GM21723 (cell line): ENCODE measurements around the gene ISCA1.

Experiments used
- ATAC-seq: cut with Tn5 transposase; IDR thresholded peaks from one replicate; pipeline ENCODE4 v1.9.1; 2021; ENCODE audit warnings: mild to moderate bottlenecking, moderate library complexity; ENCODE audit not compliant: unreplicated experiment

Gene ISCA1

DNA sequence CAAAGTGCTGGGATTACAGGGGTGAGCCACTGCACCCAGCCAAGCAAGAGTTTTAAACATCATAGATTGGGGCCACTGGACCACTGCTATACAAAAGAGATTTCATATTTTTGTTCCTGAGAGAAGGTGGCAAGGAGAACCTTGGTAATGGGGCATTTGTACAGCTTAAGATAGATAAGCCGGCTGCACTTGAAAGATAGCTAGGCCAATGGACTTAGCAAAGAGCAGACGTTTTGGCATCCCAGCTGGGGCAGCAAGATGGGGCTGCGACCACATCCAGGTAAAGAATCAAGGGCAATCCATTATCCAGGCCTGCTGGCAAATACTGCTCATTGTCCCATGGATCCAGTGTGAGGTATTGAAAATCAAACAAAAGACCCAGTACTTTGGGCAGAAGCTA lies 3.9 kb upstream of the ISCA1 start:
- no peak for ATAC-seq

DNA sequence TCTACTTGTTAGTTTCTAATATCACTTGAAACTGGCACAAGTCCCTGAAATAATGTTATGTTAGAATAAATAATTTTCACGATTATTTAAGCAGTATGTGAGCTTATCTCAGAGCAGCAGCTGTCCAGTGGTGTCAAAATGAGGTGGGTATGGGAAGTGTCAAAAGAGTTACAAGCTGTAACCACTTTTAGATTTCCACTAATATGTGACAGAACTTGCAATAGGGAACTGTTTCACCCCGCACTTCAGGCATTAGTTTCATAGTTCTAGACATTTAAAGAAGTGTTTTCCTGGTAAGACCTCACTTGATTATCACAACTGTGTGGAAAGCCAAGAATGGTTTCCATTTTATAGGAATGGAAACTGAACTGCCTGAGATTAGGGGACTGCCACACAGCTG lies 2.9 kb upstream of the ISCA1 start:
- ATAC-seq, result no peak

DNA sequence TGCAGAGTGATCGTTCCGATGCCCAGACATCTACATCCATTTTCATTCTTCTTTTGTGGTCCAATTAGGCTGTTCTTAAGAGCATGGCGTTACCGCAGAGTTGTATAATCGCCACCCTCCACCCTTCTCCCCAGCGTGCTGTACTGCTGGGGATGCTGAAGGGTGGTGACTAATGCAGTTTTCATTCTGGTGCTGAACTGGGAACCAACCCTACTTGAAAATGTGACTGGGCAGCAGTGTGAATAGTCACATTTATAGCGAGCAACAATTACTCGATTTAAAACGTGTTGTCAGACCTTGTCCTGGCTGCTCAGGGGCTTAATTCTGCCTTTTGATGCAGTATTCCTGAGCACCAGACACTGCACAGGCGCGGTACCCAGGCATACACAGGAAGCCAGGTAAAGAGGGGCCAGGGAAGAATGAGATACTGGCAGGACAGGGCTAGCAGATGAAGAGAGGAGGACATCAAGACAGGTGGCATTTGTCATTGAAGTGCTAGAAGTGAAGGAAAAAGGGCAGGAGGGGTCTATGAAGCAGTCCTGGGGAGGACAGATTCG lies 719 bp upstream of the ISCA1 start:
- ATAC-seq, result peak; percentile 19

DNA sequence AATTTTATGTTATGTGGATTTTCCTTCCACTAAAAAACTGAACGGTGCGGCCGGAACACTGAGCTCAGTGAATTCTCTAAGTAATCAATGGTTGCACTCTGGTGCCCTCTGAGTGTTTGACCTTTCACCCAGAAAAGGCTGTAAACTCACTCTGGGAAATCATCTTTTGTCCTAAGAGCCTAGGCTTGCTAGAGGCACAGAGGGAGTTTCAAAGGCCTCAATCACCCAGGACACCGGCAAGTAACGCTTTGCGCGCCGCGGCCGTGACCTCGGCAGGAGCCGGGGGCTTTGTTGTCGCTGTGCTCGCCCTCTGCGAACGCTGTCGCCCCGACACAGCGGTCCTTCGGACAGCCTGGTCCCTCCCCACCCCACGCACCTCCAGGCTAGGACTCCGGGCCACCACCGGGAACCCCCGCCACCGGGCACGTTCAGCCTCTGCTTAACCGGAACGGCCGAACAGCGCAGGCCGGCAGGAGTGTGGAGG lies 703 bp downstream of the ISCA1 start:
- ATAC-seq, result peak; percentile 32

DNA sequence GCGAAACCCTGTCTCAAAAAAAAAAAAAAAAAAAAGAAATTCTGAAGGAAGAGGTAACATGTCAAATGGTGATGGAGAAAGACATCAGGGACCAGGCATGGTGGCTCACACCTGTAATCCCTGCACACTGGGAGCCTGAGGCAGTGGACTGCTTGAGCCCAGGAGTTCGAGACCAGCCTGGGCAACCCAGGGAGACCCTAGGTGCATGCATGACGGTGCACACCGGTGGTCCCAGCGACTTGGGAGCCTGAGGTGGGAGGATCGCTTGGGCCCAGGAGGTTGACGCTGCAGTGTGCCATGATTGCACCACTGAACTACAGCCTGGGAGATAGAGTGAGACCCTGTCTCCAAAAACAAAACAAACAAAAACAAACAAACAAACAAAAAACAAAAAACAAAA lies 1.8 kb downstream of the ISCA1 start:
- ATAC-seq, result no peak

DNA sequence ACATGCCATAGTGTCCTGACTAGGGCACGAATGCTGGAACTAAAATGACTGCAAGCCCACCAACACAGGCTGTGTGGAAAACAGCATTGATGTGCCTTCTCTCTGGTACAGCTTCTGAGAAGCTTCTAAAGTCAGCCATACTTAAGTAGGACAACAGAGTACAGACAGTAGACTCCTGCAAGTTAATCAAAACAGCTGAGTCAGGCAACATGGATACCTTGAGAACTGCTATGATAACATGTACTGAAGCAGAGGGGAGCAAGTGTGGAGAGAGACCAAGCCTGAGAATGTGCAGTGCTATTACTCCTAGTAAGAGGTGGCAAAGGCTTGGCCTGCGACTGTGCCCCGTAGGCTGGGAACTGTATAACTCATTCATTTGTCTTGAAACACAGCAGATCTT lies 2.5 kb downstream of the ISCA1 start:
- no peak for ATAC-seq

DNA sequence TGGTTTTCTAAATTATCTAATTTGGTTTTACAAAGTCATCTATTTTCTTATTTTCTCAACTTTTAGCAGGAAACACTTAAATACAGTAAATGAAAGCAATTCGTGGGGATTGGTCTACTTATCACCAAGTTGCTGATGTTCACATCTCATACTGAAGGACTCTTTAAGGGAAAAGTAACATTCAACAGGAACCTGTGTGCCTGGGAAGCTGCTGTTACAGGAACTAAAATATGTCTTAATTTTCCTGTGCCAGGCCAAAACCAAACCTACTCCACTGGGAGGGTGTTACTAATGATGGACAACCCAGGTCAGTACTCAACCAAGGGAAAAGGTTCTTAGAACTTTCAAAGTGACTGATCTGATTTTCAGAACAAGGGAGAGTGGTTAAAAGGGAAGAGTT lies 5.3 kb downstream of the ISCA1 start:
- no peak for ATAC-seq

DNA sequence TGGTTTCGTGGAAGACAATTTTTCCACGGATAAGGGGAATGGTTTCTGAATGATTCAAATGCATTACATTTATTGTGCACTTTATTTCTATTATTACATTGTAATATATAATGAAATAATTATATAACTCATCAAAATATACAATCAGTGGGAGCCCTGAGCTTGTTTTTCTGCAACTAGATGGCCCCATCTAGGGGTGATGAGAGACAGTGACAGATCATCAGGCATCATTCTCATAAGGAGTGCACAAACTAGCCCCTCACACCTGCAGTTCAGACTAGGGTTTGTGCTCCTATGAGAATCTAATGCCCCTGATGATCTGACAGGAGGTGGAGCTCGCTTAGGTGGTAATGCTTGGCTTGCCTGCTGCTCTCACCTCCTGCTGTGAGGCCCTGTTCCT lies 6.4 kb downstream of the ISCA1 start:
- ATAC-seq, result no peak

DNA sequence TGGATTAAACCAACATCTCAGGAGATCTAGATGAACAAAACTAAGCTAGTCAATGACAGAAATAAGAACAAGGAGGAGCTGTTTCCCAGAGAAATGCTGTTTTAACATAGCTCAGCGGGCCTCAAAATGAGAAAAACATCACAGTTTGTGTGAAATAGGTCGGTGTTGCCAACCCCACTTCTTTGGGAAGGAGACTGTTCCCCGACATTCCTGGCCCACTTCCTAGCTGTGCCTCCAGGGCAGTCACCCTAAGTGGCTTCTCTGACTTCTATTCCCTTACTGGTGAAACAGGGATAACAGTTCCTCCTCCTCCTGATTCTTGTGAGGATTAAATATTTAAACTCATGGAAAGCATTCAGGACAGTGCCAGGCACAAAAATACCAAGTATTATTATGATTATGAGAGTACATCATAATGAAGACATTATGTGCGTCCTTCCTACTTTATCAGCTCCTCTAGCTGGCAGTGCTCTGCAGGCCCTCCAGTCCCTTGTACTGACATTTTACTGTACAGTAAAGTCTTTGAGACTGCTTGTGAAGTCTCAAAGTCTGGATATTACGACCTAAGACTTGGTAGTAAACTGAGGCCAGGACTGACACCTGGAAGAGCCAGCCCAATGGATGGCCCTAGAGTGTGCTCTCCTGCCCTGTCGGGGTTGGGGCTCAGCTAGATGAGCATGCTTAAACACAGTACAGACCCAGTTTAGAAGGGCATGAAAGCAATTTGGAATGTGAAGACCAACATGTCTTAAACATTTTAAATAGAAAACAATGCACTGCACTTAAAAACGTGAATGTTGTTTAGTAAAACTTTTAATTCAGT lies 7.3 kb downstream of the ISCA1 start:
- no peak for ATAC-seq

DNA sequence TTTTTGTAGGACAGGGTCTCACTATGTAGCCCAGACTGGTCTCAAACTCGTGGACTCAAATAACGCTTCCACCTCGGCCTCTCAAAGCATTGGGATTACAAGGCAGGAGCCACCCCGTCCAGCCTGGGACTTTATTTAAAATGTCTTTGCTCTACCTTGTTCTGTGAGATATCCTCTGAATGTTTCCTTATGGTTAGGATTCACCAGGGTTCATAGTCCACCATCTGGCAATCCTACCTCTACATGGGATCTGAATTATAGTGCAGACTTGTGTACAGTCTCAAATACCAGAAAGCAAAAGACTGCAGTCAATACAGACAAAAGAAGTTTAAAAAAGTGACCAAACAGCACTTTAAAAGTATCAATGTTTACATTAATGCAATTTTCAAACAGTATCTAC lies 10.1 kb downstream of the ISCA1 start:
- ATAC-seq, result no peak

DNA sequence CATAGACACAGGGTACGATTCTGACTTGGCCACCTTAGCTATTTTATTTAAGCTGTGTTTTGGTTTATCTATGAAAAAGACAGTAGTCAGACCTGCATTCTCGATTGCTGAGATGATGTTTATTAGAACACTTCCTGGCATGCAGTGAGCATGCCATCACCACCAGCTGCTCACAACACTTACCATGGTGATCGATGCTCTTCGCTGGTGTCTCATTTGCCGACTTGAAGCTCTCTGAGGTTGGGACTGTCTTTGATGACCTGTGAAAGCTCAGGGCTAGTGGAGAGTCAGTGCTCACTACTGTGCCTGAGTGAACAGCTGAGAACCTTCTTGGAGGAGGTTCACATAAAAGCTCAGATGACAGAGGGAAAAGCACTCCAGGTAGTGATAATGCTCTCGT lies 18.5 kb downstream of the ISCA1 start:
- ATAC-seq, result no peak

DNA sequence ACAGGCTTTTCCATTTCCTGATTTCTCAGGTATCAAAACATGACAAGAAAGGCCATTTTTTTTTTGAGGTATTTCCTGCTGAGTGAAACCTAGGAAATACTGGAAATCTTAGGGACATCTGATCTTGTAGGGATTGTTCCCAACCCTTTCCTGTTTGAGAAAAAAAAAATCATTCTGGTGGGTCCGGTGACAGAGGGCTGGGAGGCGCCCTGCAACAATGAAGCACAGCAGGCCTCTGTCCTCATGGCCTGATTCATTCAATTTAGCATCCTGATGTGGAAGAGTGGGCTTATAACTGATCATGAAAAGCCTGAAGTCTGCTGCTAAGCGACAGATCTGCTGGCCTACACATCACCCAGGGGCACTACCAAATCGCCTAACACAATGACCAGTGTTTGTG lies 19.8 kb downstream of the ISCA1 start:
- ATAC-seq, result no peak

DNA sequence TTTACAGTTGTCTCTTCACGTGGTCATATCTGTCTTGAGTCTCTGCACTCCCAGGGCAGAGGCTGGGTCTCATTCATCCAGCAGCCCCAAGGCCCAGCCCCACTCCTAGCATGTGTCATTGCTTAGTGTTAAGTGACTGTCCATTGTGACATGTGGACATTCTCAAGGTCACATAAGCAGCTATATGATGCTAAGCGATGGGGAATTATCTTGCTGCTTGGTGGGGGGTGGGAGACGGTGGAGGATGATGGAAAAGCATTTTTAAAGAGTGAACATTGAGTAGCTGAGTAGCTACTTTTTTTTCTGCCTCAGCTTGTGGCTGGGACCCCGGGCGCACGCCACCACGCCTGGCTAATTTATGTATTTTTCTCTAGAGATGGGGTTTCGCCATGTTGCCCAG lies 22.8 kb downstream of the ISCA1 start, which contains the start of gene C9orf153:
TSS of gene C9orf153 (minus strand) at position 101 of the 400 bp plus-strand sequence. CDS start 30,054 bp downstream, outside the sequence.
- no peak for ATAC-seq

DNA sequence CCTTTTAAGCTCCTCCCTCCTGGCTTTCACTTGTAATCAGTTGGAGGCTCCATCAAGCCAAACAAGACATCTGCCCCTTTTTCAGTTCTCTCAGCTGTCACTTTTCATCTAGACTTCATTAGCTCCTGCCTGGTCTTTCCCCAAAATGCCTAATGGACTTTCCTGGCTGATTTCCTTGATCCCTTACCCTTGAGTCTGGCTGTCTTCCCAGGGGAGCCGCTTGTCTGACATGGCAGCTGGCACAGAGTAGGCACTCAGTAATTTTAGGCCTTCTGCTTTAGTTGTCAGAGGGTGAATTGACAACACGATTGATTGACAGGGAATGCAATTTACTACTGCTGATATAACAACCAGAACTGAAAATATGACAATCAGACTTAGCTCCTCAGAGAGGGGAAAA lies 24.9 kb downstream of the ISCA1 start:
- ATAC-seq, result no peak

DNA sequence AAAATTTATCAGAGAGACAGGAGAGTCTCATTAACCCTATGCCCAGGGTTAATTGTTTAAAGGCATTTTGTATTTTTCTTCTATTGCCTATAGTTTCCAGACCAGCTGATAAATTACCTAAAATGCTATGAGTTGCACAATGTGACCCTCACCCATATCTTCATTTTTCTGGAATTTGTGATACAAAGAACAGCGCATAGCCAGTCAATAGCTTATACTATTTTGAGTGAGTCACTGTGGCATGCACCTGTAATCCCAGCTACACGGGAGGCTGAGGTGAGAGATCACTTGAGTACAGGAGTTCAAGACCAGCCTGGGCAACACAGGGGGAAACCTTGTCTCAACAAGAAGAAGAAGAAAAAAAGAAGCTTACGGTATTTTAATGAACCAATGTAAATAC lies 25.7 kb downstream of the ISCA1 start:
- no peak for ATAC-seq

DNA sequence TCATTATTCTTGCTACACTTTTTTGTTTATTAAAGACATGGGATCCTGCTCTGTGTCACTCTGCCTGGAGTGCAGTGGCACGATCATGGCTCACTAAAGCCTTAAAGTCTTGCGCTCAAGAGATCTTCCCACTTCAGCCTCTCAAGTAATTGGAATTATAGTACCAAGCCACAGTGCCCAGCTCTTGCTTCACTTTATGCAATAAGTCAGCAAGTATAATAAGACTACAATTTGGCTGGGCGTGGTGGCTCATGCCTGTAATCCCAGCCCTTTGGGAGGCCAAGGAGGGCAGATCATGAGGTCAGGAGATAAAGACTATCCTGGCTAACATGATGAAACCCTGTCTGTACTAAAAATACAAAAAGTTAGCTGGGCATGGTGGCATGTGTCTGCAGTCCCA lies 28.8 kb downstream of the ISCA1 start:
- no peak for ATAC-seq

DNA sequence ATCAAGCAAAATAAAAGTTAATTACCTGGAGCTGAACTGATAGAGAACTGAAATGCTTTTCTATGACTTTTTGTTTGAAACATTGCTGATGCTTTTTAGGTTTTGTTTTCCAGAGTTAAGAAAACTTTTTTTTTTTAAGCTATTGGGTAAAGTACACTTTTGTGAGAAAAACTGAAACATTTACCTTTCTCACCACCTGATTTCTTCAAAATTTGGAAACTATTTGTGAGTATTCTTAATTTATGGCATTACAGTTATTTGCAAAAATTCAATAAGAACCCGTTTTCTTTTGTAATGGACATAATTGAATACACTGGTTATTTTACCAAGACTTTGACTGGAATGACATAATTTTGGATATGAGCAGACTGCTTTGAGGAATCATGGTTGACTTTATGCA lies 29.5 kb downstream of the ISCA1 start:
- no peak for ATAC-seq

DNA sequence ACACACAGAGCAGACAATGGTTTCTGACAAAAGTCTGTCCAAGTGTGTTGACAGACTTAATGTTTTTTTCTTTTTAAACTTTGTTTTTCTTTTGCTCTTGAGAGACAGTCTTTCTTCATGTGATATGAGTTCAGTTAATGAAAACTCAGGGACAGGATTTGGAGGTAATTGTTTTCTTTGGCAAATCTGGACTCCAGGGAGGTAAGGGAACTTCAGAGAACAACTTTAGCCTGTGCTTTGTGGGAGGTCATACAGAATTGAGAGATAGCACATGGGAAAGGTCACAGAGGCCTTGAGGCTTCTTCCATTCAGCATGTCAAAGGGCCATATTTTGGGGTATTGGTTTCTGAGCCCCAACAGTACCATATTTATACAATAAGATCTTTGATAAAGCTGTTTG lies 32.2 kb downstream of the ISCA1 start:
- no peak for ATAC-seq

DNA sequence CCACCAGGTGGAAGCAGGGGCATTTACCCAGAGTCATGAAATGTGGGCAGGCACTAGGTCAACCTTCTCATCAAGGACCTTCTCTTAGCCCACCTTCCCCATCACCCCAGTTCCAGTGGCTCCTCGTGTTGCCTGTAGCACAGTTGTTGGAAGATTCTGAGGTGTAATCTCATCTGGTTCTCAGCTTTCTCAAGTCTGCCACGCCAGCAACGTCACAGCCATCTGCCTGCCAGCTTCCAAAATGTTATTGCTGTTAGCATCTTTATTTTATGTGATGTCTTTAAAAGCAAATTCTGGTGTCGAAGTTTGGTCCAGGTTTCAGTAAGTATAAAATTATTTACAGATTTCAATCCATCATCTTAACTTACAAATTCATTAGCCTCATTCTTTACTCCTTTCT lies 33.6 kb downstream of the ISCA1 start:
- no peak for ATAC-seq

DNA sequence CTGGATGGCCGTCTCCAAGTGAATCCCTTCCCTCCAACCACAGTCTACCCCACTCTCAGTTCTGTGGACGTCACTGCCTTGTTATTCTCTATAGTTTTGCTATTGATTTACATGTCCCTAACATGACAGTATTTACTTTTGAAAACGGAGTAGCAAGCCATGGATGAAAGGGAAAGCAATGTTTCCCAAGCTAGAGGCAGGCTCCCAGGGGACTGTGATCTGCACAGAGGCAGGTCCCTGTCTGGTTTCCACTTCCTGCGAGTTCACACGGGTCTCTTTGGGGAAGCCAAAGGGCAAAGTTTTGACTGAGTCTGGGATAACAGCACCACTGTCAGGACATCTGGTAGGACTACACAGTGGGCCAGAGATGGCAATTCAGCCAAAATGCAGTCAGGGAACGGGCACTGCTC lies 35.6 kb downstream of the ISCA1 start:
- peak; percentile 85 for ATAC-seq

DNA sequence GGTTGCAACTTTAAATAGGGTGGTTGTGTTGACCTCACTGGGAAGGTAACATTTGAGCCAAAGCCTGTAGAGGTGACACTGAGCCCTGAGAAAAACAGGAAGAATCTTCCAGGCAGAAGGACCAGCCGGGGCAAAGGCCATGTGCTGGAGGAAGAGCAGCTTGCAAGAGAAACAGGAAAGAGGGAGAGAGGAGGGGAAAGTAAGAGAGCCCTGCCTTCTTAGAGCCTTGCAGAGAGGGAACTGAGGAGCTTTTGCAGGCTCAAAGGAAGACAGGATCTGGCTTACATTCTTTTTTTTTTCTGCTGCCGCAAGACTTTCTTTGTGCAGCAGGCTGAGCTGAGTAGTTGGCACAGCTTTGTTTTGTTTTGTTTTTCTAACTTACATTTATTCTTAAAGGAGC lies 40.3 kb downstream of the ISCA1 start:
- ATAC-seq, result no peak

DNA sequence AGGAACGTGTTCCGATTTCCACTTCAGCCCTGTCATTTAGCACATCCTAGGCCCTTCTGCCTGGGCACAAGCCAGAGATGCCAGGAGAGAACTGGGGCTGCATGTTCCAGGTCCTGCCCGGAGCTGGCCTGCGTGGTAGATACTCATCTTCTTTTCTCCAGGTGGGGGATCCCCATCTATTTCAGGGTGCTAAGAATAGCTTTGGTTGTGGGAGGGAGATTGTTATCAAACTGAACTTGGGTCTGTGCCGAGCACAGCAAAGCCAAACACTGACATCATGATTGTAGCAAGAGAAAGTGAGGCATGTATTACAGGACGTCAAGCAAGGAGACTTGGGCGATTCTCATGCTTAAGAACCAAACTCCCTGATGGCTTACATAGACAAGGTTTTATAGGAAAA lies 41.1 kb downstream of the ISCA1 start:
- no peak for ATAC-seq
